HG03432 (cell line): ENCODE results near the gene FKBP2.

Experiments used
- ATAC-seq: cut with Tn5 transposase; IDR thresholded peaks from one replicate; pipeline ENCODE4 v1.9.1; 2021; ENCODE audit warnings: mild to moderate bottlenecking, moderate library complexity; ENCODE audit not compliant: unreplicated experiment

The FKBP2 gene

GRCh38 chr11:64218628-64219353 lies 22.1 kb upstream of the FKBP2 start:
- ATAC-seq, result no peak

GRCh38 chr11:64219354-64219684 lies 21.6 kb upstream of the FKBP2 start:
- ATAC-seq, result no peak

- no peak for ATAC-seq
Measured at GRCh38 chr11:64219755-64220154, 21.1 kb upstream of the FKBP2 start.

- ATAC-seq, result no peak
Measured at GRCh38 chr11:64220271-64220670, 20.6 kb upstream of the FKBP2 start.

- ATAC-seq, result no peak
Measured at GRCh38 chr11:64220798-64221197, 20.1 kb upstream of the FKBP2 start.

- no peak for ATAC-seq
Measured at GRCh38 chr11:64222651-64223000, 18.3 kb upstream of the FKBP2 start.

- ATAC-seq, result no peak
Measured at GRCh38 chr11:64223001-64223651, 17.8 kb upstream of the FKBP2 start.

- ATAC-seq, result no peak
Measured at GRCh38 chr11:64224151-64224890, 16.6 kb upstream of the FKBP2 start.

GRCh38 chr11:64224891-64225607 lies 15.8 kb upstream of the FKBP2 start:
- ATAC-seq, result no peak

GRCh38 chr11:64225608-64226506 lies 15.0 kb upstream of the FKBP2 start, which contains the start of the genes NUDT22 and TRPT1:
NUDT22 (plus strand) TSS chr11:64226274; CDS start chr11:64226653, 379 bp downstream.
TRPT1 (minus strand) TSS chr11:64226186; CDS start chr11:64225860, 326 bp downstream.
- ATAC-seq, result peak; percentile 51

GRCh38 chr11:64226507-64227051 lies 14.3 kb upstream of the FKBP2 start:
- ATAC-seq, result peak; percentile 35

GRCh38 chr11:64227405-64227956 lies 13.4 kb upstream of the FKBP2 start:
- no peak for ATAC-seq

- ATAC-seq, result no peak
Measured at GRCh38 chr11:64229090-64229743, 11.7 kb upstream of the FKBP2 start.

GRCh38 chr11:64229744-64230170 lies 11.1 kb upstream of the FKBP2 start:
- ATAC-seq, result no peak

- ATAC-seq, result peak; percentile 38
Measured at GRCh38 chr11:64230171-64230984, 10.5 kb upstream of the FKBP2 start, which contains the start of gene DNAJC4. DNAJC4 (plus strand) TSS chr11:64230548; CDS start chr11:64230855, 307 bp downstream.

GRCh38 chr11:64230985-64231365 lies 9.9 kb upstream of the FKBP2 start:
- ATAC-seq, result no peak

- no peak for ATAC-seq
Measured at GRCh38 chr11:64231546-64231945, 9.3 kb upstream of the FKBP2 start.
